MM.1S (cell line): ENCODE measurements around the gene AIRE.

ENCODE experiments used
- EZH2 ChIP-seq: fragments of 300-600 bp; sonication (generic); optimal IDR thresholded peaks from 2 replicates; pipeline ENCODE3; 2017; ENCODE audit warnings: low read depth, mild to moderate bottlenecking, antibody characterized with exemption, low read length, mixed read lengths
- TF ChIP-seq, protein P1 (sequence below): fragments of 300-600 bp; sonication (generic); IDR thresholded peaks from 2 replicates; pipeline ENCODE4 v1.5.1; 2016; ENCODE audit warnings: antibody characterized with exemption, low read length, mixed read lengths

DNA sequence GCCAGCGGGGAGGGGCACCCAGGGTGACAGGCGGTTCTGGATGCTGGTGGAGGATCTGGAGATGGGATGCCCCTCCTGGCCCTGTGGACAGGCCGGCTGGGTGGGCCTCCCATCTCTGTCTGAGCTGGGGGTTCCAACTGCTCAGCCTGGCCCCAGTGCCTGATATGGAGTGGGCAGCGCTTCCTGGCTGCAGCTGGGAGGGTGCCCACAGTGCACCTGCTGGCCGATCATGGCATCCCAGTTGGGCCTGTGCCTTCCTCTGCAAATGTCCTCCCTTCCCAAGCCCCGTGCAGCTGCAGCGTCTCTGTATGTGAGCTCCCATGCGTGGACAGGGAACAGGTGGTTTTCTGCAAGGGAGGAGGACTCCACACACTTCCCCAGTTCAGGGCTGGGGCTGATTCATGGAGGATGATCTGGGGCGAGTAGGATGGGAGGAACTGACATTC, 16.3 kb downstream of the AIRE start:
- TF ChIP-seq, protein P1, sequence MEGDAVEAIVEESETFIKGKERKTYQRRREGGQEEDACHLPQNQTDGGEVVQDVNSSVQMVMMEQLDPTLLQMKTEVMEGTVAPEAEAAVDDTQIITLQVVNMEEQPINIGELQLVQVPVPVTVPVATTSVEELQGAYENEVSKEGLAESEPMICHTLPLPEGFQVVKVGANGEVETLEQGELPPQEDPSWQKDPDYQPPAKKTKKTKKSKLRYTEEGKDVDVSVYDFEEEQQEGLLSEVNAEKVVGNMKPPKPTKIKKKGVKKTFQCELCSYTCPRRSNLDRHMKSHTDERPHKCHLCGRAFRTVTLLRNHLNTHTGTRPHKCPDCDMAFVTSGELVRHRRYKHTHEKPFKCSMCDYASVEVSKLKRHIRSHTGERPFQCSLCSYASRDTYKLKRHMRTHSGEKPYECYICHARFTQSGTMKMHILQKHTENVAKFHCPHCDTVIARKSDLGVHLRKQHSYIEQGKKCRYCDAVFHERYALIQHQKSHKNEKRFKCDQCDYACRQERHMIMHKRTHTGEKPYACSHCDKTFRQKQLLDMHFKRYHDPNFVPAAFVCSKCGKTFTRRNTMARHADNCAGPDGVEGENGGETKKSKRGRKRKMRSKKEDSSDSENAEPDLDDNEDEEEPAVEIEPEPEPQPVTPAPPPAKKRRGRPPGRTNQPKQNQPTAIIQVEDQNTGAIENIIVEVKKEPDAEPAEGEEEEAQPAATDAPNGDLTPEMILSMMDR: 0 out of 2 replicates have a peak, but pooled peaks have one; percentile 7
- TF ChIP-seq EZH2: no peak
